Measurements from ENCODE around the gene PKD1.

Gene PKD1

GRCh38 chr16:2089706-2090480 is 45.8 kb downstream of the PKD1 start:
- no peak for DNase-seq (ENCODE audit: extremely low spot score)
- TF ChIP-seq ZNF384 (IDR thresholded peaks at IDR 0.05) = no peak
- ChIA-PET POLR2A (interaction anchor here (1.2 kb wide), 1 partner anchor 66 kb away, joined by 4 read pairs; the partner anchor contains the start of gene TRAF7), CTCF (interaction anchor here (1.1 kb wide), 1 partner anchor 58 kb away, joined by 3 read pairs; no protein-coding TSS in a partner anchor)

GRCh38 chr16:2088759-2089358 is 46.8 kb downstream of the PKD1 start:
- DNase-seq (ENCODE audit: extremely low spot score) = no peak
- TF ChIP-seq L3MBTL2 (conservative IDR thresholded peaks at IDR 0.05) (no peak), HDGF (IDR thresholded peaks at IDR 0.05; ENCODE audit: borderline replicate concordance) (no peak)
- POLR2A ChIA-PET = no interaction called here
- CTCF ChIA-PET = no interaction called here

- POLR2A ChIA-PET = no interaction called here
- CTCF ChIA-PET = no interaction called here
- DNase-seq (ENCODE audit: extremely low spot score) = no peak
- no peak for TF ChIP-seq TARDBP (IDR thresholded peaks at IDR 0.05)
- no peak for TF ChIP-seq FOXA1 (IDR thresholded peaks at IDR 0.05)
- TF ChIP-seq L3MBTL2 (conservative IDR thresholded peaks at IDR 0.05) = no peak
- TF ChIP-seq NFRKB (IDR thresholded peaks at IDR 0.05) = no peak
- no peak for TF ChIP-seq SUZ12 (IDR thresholded peaks at IDR 0.05)
- TF ChIP-seq ARNT (IDR thresholded peaks at IDR 0.05) = no peak
- TF ChIP-seq ZNF384 (IDR thresholded peaks at IDR 0.05) = no peak
- TF ChIP-seq ELF4 (IDR thresholded peaks at IDR 0.05) = no peak
- no peak for TF ChIP-seq BHLHE40 (IDR thresholded peaks at IDR 0.05; ENCODE audit: borderline replicate concordance)
- no peak for TF ChIP-seq FOXK2 (IDR thresholded peaks at IDR 0.05)
- no peak for TF ChIP-seq HDGF (IDR thresholded peaks at IDR 0.05; ENCODE audit: borderline replicate concordance)
- no peak for TF ChIP-seq LEF1 (IDR thresholded peaks at IDR 0.05; ENCODE audit: borderline replicate concordance)
- no peak for TF ChIP-seq CTBP1 (IDR thresholded peaks at IDR 0.05; ENCODE audit: borderline replicate concordance)
- TF ChIP-seq FOXM1 (IDR thresholded peaks at IDR 0.05; ENCODE audit: borderline replicate concordance) = no peak
- TF ChIP-seq, protein P1, sequence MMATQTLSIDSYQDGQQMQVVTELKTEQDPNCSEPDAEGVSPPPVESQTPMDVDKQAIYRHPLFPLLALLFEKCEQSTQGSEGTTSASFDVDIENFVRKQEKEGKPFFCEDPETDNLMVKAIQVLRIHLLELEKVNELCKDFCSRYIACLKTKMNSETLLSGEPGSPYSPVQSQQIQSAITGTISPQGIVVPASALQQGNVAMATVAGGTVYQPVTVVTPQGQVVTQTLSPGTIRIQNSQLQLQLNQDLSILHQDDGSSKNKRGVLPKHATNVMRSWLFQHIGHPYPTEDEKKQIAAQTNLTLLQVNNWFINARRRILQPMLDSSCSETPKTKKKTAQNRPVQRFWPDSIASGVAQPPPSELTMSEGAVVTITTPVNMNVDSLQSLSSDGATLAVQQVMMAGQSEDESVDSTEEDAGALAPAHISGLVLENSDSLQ (IDR thresholded peaks at IDR 0.05) = no peak
- TF ChIP-seq SP1 (IDR thresholded peaks at IDR 0.05) = no peak
Measured at GRCh38 chr16:2087748-2088631, 47.7 kb downstream of the PKD1 start.

DNA sequence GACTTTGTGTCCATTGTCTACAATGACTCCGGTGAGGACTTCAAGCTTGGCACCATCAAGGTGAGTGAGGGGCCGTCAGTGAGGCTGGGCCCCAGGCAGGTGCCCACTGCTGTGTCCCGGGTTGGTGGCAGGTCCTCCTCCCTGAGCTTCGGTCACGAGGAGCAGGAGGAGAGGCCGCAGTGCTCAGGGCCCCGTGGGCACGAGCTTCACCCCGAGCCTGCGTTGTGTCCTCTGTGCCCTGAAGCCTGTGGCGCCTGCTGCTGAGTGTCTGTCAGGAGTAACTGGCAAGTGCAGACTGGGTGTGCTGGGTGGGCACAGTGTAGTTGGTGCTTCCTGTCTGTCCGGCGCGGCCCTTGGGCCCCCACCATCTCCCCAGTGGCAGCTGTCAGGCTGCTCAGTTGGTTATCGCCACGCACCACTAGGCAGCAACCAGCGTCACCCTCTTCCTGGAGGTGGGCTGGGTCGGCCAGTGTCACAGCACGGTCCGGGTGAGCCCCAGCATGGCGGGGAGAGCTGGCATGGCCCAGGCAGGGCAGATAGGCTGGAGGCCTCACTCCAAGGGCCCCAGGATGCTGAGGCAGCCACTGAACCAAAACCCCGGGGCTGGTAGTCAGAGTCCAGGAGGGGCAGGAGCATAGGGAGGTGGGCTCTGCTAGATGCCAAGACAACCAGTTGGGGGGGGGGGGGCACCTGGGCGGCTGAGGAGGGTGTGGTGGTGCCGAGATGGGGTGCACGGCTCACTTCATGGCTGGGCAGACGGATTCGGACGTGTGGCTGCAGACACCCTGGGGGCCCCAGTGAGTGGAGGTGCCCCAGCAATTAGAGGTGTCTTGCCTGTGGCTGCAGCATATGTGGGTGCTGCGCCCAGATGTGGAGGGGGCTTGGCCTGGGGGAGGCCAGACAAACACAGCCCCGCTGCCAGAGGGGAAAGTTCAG is 48.6 kb downstream of the PKD1 start:
- POLR2A ChIA-PET = interaction anchor here (1.2 kb wide), 1 partner anchor 68 kb away, joined by 3 read pairs; the partner anchor contains the start of gene TRAF7
- CTCF ChIA-PET = no interaction called here
- DNase-seq (ENCODE audit: extremely low spot score) = no peak
- TF ChIP-seq ZNF384 (IDR thresholded peaks at IDR 0.05) = no peak
- TF ChIP-seq L3MBTL2 (conservative IDR thresholded peaks at IDR 0.05) = no peak
- TF ChIP-seq ARNT (IDR thresholded peaks at IDR 0.05) = no peak
- TF ChIP-seq FOXM1 (IDR thresholded peaks at IDR 0.05; ENCODE audit: borderline replicate concordance) = no peak
- no peak for TF ChIP-seq SUZ12 (IDR thresholded peaks at IDR 0.05)
- TF ChIP-seq BHLHE40 (IDR thresholded peaks at IDR 0.05; ENCODE audit: borderline replicate concordance) = no peak
- no peak for TF ChIP-seq FOXK2 (IDR thresholded peaks at IDR 0.05)
- TF ChIP-seq CTBP1 (IDR thresholded peaks at IDR 0.05; ENCODE audit: borderline replicate concordance) = no peak
- TF ChIP-seq SP1 (IDR thresholded peaks at IDR 0.05) = no peak
- TF ChIP-seq FOXA1 (IDR thresholded peaks at IDR 0.05) = no peak
- no peak for TF ChIP-seq HDGF (IDR thresholded peaks at IDR 0.05; ENCODE audit: borderline replicate concordance)
- no peak for TF ChIP-seq ELF4 (IDR thresholded peaks at IDR 0.05)
- TF ChIP-seq, protein P1 (IDR thresholded peaks at IDR 0.05) = no peak
- no peak for TF ChIP-seq LEF1 (IDR thresholded peaks at IDR 0.05; ENCODE audit: borderline replicate concordance)
- TF ChIP-seq NFRKB (IDR thresholded peaks at IDR 0.05) = no peak
- no peak for TF ChIP-seq TARDBP (IDR thresholded peaks at IDR 0.05)

DNA sequence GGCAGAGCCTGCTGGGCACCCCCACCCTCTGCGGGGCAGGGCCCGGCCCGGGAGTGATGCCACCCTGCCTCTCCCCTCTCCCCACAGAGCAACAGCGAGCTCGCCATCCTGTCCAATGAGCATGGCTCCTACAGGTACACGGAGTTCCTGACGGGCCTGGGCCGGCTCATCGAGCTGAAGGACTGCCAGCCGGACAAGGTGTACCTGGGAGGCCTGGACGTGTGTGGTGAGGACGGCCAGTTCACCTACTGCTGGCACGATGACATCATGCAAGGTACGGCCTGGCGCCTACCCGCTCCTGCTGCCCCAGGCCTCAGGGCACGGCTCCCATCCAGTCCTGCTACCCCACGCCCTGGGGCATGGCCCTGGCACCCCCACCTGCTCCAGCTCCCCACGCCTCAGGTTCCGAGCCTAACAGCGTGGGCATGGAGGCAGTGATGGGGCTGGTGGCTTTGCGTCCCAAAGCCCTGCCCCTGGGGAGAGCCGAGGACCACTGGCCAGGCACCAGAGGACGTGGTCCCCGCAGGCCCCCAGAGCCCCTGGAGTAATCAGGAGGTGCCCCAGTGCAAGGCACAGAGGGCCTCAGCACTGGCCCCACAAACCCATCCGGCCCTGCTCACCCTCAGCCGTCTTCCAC is 49.5 kb downstream of the PKD1 start:
- CTCF ChIA-PET = no interaction called here
- POLR2A ChIA-PET = interaction anchor here (0.8 to 1.2 kb wide), 2 partner anchors 38 to 69 kb away, joined by 3 read pairs; partner anchors contain the start of genes NTHL1, TRAF7 and TSC2
- TF ChIP-seq L3MBTL2 (conservative IDR thresholded peaks at IDR 0.05) (no peak), SUZ12 (IDR thresholded peaks at IDR 0.05) (no peak), NFRKB (IDR thresholded peaks at IDR 0.05) (no peak), CTBP1 (IDR thresholded peaks at IDR 0.05; ENCODE audit: borderline replicate concordance) (no peak), ELF4 (IDR thresholded peaks at IDR 0.05) (no peak), SP1 (IDR thresholded peaks at IDR 0.05) (no peak), HDGF (IDR thresholded peaks at IDR 0.05; ENCODE audit: borderline replicate concordance) (no peak), FOXK2 (IDR thresholded peaks at IDR 0.05) (no peak), FOXA1 (IDR thresholded peaks at IDR 0.05) (no peak), TARDBP (IDR thresholded peaks at IDR 0.05) (no peak), FOXM1 (IDR thresholded peaks at IDR 0.05; ENCODE audit: borderline replicate concordance) (no peak), ZNF384 (IDR thresholded peaks at IDR 0.05) (no peak), BHLHE40 (IDR thresholded peaks at IDR 0.05; ENCODE audit: borderline replicate concordance) (no peak), LEF1 (IDR thresholded peaks at IDR 0.05; ENCODE audit: borderline replicate concordance) (no peak), ARNT (IDR thresholded peaks at IDR 0.05) (no peak)
- TF ChIP-seq, protein P1 (IDR thresholded peaks at IDR 0.05) = no peak
- DNase-seq (ENCODE audit: extremely low spot score) = no peak
